Stimulated activated CD8-positive, alpha-beta memory T cell treated with anti-CD3 and anti-CD28 coated beads, Interleukin-15, amount 100 ng/mL, for 1 hour (primary cell): ENCODE measurements around the gene S1PR3.

Source experiments
- DNase-seq: peaks from one replicate; pipeline ENCODE4 v3.0.0-alpha.2; 2020; ENCODE audit warnings: low read depth

The S1PR3 gene

GRCh38 chr9:88969646-88970373, 21.5 kb upstream of the S1PR3 start:
- DNase-seq, result no peak

- DNase-seq, result no peak
These were observed 19.9 kb upstream of the S1PR3 start for GRCh38 chr9:88971131-88971960.

GRCh38 chr9:88972401-88972800, 18.9 kb upstream of the S1PR3 start:
- no peak for DNase-seq

- no peak for DNase-seq
These were observed 17.8 kb upstream of the S1PR3 start for GRCh38 chr9:88973281-88974045.

GRCh38 chr9:88974641-88975040, 16.6 kb upstream of the S1PR3 start:
- no peak for DNase-seq

- DNase-seq, result no peak
These were observed 15.0 kb upstream of the S1PR3 start for GRCh38 chr9:88975966-88976889.

- DNase-seq, result no peak
These were observed 14.4 kb upstream of the S1PR3 start for GRCh38 chr9:88976890-88977257.

GRCh38 chr9:88978034-88978433, 13.2 kb upstream of the S1PR3 start:
- no peak for DNase-seq

- no peak for DNase-seq
These were observed 12.2 kb upstream of the S1PR3 start for GRCh38 chr9:88979021-88979420.

GRCh38 chr9:88979791-88980190, 11.5 kb upstream of the S1PR3 start:
- no peak for DNase-seq

- no peak for DNase-seq
These were observed 10.5 kb upstream of the S1PR3 start for GRCh38 chr9:88980740-88981203.

GRCh38 chr9:88983865-88984542, 7.3 kb upstream of the S1PR3 start:
- DNase-seq, result no peak

GRCh38 chr9:88984543-88984883, 6.8 kb upstream of the S1PR3 start:
- DNase-seq, result no peak

GRCh38 chr9:88985616-88986015, 5.7 kb upstream of the S1PR3 start:
- DNase-seq, result no peak

- no peak for DNase-seq
These were observed 4.5 kb upstream of the S1PR3 start for GRCh38 chr9:88986776-88987175.

GRCh38 chr9:88987661-88988060, 3.6 kb upstream of the S1PR3 start:
- no peak for DNase-seq

- DNase-seq, result no peak
These were observed 2.2 kb upstream of the S1PR3 start for GRCh38 chr9:88988796-88989641.

GRCh38 chr9:88990041-88990728, 1.1 kb upstream of the S1PR3 start:
- no peak for DNase-seq

GRCh38 chr9:88990729-88991065, 571 bp upstream of the S1PR3 start:
- no peak for DNase-seq

GRCh38 chr9:88992556-88992955, 1.3 kb downstream of the S1PR3 start:
- no peak for DNase-seq
